Left ventricle myocardium inferior (tissue), 1 donor: ENCODE results near the gene TNC. TPM values are rescaled to one million over a fixed set of nuclear protein-coding genes. Genes with fewer than 3 reads are reported as not detected.
A peak's percentile ranks its signal among the peaks of the same experiment; 100 is the strongest.

Experiments used
- DNase-seq: peaks from one replicate; pipeline ENCODE4 v3.0.0-alpha.2; 2020
- H3K27ac ChIP-seq: fragments of 200-600 bp; replicated peaks from 2 replicates; pipeline ENCODE4 v1.8.0; 2021
- H3K27me3 ChIP-seq: fragments of 200-600 bp; 2 replicates; pipeline ENCODE4 v1.8.0; 2021; ENCODE audit warnings: low read depth
- H3K36me3 ChIP-seq: fragments of 200-600 bp; 2 replicates; pipeline ENCODE4 v1.8.0; 2021
- H3K4me1 ChIP-seq: fragments of 200-600 bp; 2 replicates; pipeline ENCODE4 v1.8.0; 2021
- H3K4me3 ChIP-seq: fragments of 200-600 bp; 2 replicates; pipeline ENCODE4 v1.8.0; 2021; ENCODE audit warnings: mild to moderate bottlenecking, moderate library complexity
- H3K9me3 ChIP-seq: fragments of 200-600 bp; replicated peaks from 2 replicates; pipeline ENCODE4 v1.8.0; 2021
- intact Hi-C: fragments of 100-400 bp; cut with micrococcal nuclease; formaldehyde crosslinking; loops from one replicate; pipeline ENCODE4 v1.11.0; 2022
- total RNA-seq: library from RNA; stranded (reverse); fragmentation: NEBNext Ultra II Directional; extraction: Animal tissue kit (Norgen Biotek cat#: 25700); gene quantifications from one replicate; pipeline ENCODE4 v1.2.1, GENCODE V29; 2021
- TF ChIP-seq, protein P1 (sequence below): fragments of 200-600 bp; IDR thresholded peaks from 2 replicates; pipeline ENCODE4 v1.8.0; 2021; ENCODE audit warnings: antibody characterized with exemption, mild to moderate bottlenecking, borderline replicate concordance
- donor health status: DM: no; HTN: yes; CAD: no; lungs with severe emphysema.

The TNC gene
- total RNA-seq, 1 donor from 2014 or later = 3.4 TPM

DNA sequence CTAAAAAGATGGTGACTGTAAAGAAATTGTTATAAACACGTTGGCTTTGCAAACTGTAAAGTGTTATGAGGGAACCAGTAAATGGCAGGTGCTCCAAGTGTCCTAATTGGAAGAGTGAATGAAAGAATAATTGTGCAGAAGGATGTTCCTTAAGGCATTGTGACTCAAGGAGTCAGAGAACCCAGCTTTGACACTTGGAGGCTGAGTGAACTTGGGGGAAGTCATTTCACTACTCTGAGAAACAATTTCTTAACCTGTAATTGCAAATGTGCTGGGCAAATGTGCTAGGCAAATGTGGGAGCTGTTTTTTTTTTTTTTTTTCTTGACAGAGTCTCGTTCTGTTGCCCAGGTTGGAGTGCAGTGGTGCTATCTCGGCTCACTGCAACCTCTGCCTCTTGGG is 103.5 kb downstream of the TNC start:
- H3K9me3 ChIP-seq = no peaks in the 10 kb centered on the region
- H3K4me3 ChIP-seq = no peak overlapping the region
- no peaks in the 10 kb centered on the region for H3K36me3 ChIP-seq
- intact Hi-C loops = loop anchor here (5.0 kb wide), 1 partner anchor 607 kb away; no protein-coding TSS in a partner anchor
- H3K27ac ChIP-seq = no peak overlapping the region
- H3K27me3 ChIP-seq = peaks cover 84% of the 10 kb centered on the region
- TF ChIP-seq, protein P1, sequence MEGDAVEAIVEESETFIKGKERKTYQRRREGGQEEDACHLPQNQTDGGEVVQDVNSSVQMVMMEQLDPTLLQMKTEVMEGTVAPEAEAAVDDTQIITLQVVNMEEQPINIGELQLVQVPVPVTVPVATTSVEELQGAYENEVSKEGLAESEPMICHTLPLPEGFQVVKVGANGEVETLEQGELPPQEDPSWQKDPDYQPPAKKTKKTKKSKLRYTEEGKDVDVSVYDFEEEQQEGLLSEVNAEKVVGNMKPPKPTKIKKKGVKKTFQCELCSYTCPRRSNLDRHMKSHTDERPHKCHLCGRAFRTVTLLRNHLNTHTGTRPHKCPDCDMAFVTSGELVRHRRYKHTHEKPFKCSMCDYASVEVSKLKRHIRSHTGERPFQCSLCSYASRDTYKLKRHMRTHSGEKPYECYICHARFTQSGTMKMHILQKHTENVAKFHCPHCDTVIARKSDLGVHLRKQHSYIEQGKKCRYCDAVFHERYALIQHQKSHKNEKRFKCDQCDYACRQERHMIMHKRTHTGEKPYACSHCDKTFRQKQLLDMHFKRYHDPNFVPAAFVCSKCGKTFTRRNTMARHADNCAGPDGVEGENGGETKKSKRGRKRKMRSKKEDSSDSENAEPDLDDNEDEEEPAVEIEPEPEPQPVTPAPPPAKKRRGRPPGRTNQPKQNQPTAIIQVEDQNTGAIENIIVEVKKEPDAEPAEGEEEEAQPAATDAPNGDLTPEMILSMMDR = no peak
- H3K4me1 ChIP-seq = no peaks in the 10 kb centered on the region
- no peak for DNase-seq

DNA sequence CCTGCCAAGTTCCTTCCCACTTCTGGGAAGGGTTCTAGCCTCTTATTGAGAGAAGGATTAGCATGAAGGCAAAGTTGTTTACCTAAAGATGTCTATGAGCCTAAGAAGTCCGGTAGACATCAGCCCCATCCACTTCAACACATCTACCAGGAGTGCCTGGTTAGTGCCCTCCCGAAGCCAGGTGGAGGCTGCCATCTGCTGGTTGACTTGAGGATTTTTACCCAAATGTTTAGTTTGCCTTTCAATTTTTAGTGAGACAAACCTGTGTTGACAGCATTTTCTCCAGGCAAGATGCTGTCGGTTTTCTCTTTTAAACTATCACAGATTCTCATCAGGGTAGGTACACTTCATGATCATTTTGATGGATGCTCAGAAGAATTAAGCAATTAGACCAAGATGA is 104.0 kb downstream of the TNC start:
- no peaks in the 10 kb centered on the region for H3K4me1 ChIP-seq
- H3K27ac ChIP-seq = no peak overlapping the region
- H3K36me3 ChIP-seq = no peaks in the 10 kb centered on the region
- no peak overlapping the region for H3K4me3 ChIP-seq
- TF ChIP-seq, protein P1 = peak; percentile 81
- intact Hi-C loops = loop anchor here (5.0 kb wide), 1 partner anchor 607 kb away; no protein-coding TSS in a partner anchor
- peak; percentile 36 for DNase-seq
- H3K9me3 ChIP-seq = no peaks in the 10 kb centered on the region
- peaks cover 89% of the 10 kb centered on the region for H3K27me3 ChIP-seq

DNA sequence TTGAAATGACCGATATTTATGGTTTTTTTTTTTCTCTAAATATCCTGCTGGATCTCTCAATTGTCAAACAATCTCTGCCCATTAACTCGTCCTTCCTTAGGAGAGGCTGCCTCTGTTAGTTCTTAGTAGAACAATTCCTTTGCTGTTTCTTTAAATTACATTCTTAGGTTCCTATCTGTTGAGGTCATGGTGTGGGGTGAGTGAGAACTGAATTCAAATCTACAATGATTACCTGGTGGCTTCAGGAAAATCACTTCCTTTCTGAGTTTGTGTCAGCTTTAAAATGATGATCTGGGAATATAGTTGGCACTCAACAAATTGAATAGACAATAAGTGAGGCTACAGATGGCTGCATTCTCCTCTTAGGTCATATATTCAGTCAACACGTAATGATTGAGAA is 105.5 kb downstream of the TNC start:
- Histone ChIP-seq H3K27ac (no peak overlapping the region), H3K4me1 (no peaks in the 10 kb centered on the region), H3K36me3 (no peaks in the 10 kb centered on the region), H3K27me3 (peaks cover 94% of the 10 kb centered on the region), H3K4me3 (no peak overlapping the region), H3K9me3 (no peaks in the 10 kb centered on the region)
- no peak for DNase-seq
- intact Hi-C loops = loop anchor here (5.0 kb wide), 1 partner anchor 605 kb away; no protein-coding TSS in a partner anchor
- TF ChIP-seq, protein P1 = no peak

DNA sequence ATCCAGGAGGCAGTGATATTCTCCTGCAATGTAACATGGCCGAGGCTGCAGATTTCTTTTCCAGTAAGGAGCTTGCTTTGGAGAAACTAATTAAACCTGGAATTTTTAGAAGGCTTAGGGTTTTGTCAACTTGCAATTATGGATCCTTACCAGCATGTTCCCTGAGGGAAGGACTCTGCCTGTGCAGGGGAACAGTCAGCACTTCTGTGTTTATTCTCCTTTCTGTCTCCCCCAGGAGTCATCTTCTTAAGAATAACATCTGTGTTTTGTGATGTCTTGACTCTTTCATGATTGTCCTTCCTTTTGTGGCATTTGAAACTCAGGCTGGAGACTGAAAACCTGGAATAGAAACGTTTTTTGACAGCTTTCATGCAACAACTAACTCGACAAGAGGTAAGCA is 107.1 kb downstream of the TNC start:
- TF ChIP-seq, protein P1 = no peak
- intact Hi-C loops = loop anchor here (2.0 to 5.0 kb wide), 2 partner anchors 272 to 604 kb away; no protein-coding TSS in a partner anchor
- H3K4me1 ChIP-seq = no peaks in the 10 kb centered on the region
- DNase-seq = no peak
- no peak overlapping the region for H3K27ac ChIP-seq
- H3K36me3 ChIP-seq = no peaks in the 10 kb centered on the region
- peaks cover 94% of the 10 kb centered on the region for H3K27me3 ChIP-seq
- peaks cover 4% of the 10 kb centered on the region for H3K9me3 ChIP-seq
- no peak overlapping the region for H3K4me3 ChIP-seq

DNA sequence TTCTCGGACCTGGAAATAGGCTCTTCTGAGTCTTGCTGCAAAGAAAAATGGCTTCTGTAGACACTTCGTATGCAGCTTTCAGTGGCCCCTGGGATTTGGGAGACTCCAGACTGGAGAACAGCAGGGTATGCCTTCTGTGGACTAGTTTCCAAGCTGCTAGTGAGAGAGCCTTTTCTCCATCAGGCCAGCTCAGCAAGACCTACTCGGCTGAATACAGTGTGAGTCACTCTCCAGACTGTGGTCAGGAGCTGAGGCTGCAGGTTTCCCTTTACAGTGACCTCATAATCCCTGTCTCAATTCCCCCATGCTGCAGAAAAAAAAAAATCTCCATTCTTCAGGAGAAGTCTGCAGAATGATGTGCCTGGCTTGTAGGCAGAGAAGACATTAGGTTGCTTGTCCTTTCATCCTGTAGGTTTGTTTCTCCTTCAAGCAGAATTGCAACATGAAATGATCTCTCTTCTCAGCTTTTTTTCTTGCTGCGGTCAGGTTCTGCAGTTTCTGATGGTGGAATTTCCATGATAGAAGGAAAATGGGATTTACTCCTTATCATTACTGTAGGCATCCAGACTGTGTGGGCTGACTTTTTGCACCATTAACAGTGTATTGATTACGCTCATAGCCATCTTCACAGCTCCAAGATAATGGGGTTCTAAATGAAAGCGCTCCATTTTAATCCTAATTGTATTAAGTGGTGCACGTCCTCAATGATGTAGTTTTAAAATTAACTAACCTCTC is 109.3 kb downstream of the TNC start:
- intact Hi-C loops = no loop called here
- peaks cover 100% of the 10 kb centered on the region for H3K27me3 ChIP-seq
- H3K4me3 ChIP-seq = no peak overlapping the region
- no peak overlapping the region for H3K27ac ChIP-seq
- no peaks in the 10 kb centered on the region for H3K4me1 ChIP-seq
- peaks cover 7% of the 10 kb centered on the region for H3K9me3 ChIP-seq
- DNase-seq = no peak
- no peaks in the 10 kb centered on the region for H3K36me3 ChIP-seq
- TF ChIP-seq, protein P1 = no peak
